ENCODE measurements around the gene CMC2. TPM values are rescaled to one million over a fixed set of nuclear protein-coding genes. Genes with fewer than 3 reads are reported as not detected.
A peak's percentile ranks its signal among the peaks of the same experiment; 100 is the strongest.

The CMC2 gene
- total and polyA plus RNA-seq, 2 of the 13 experiments (the other 11 are each of a cell fraction or from before 2014, with no cell fraction given), result 116 to 129 TPM

GRCh38 chr16:81006211-81006812, 373 bp downstream of the CMC2 start (continued):
- no peak; the same call in 1 of the 2 replicates for TF ChIP-seq ZBTB4 (CRISPR knock-in tag; IDR thresholded peaks at IDR 0.05; ENCODE audit: borderline replicate concordance)
- no peak for TF ChIP-seq ZNF672 (CRISPR knock-in tag; IDR thresholded peaks at IDR 0.05)
- TF ChIP-seq HCFC1 (IDR thresholded peaks at IDR 0.05; ENCODE audit: low read depth, low read length), result no peak
- TF ChIP-seq TIGD3 (CRISPR knock-in tag; IDR thresholded peaks at IDR 0.05; ENCODE audit: borderline replicate concordance), result no peak
- TF ChIP-seq MIXL1 (CRISPR knock-in tag; IDR thresholded peaks at IDR 0.05), result no peak
- TF ChIP-seq SRSF4 (IDR thresholded peaks at IDR 0.05; ENCODE audit: low read depth, low read length, poor library complexity, severe bottlenecking), result no peak
- TF ChIP-seq TRIM24 (CRISPR knock-in tag; IDR thresholded peaks at IDR 0.05), result no peak
- TF ChIP-seq SOX6 (IDR thresholded peaks at IDR 0.05), result no peak
- no peak; the same call in none of the 2 replicates for TF ChIP-seq SOX6 (CRISPR knock-in tag; IDR thresholded peaks at IDR 0.05)
- no peak for TF ChIP-seq DMAP1 (CRISPR knock-in tag; IDR thresholded peaks at IDR 0.05)
- TF ChIP-seq KLF15 (CRISPR knock-in tag; IDR thresholded peaks at IDR 0.05; ENCODE audit: borderline replicate concordance), result no peak; the same call in 1 of the 2 replicates
- TF ChIP-seq ELF1 (CRISPR knock-in tag; IDR thresholded peaks at IDR 0.05), result no peak; the same call in 1 of the 2 replicates
- 0 out of 2 replicates have a peak, but pooled peaks have one; percentile 67 for TF ChIP-seq PREB (CRISPR knock-in tag; IDR thresholded peaks at IDR 0.05)
- no peak for TF ChIP-seq ZBTB40 (IDR thresholded peaks at IDR 0.05)
- no peak for TF ChIP-seq ZBTB40 (CRISPR knock-in tag; IDR thresholded peaks at IDR 0.05)
- no peak; the same call in 1 of the 2 replicates for TF ChIP-seq NR3C1 (CRISPR knock-in tag; IDR thresholded peaks at IDR 0.05)
